SK-N-DZ (cell line): ENCODE data around the gene COA8.
A peak's percentile ranks its signal among the peaks of the same experiment; 100 is the strongest.

Source experiments
- DNase-seq: peaks from one replicate; pipeline ENCODE4 v3.0.0-alpha.2; 2015; ENCODE audit warnings: low spot score
- small RNA-seq, 2 experiments: library from RNA; depleted of rRNA; stranded (forward); fragments of <200 nt; gene quantifications; one replicate each; pipeline ENCODE3, GENCODE V24; 2014

COA8 gene

DNA sequence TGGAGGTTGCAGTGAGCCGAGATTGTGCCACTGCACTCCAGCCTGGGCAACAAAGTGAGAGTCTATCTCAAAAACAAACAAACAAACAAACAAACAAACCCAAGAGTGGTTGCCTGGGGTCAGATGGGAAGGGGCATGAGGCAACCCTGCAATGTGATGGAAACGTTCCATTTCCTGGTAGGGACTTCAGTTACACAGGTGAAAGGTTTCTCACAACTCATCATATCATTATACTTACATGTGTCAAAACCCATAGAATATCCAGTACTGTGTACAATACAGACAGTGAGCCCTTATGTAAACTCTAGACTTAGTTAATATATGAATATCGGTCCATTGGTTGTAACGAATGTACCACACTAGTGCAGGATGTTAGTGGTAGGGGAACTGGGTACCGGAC is 59.1 kb downstream of the COA8 start:
- DNase-seq, result no peak

GRCh38 chr14:103623308-103623707 is 60.5 kb downstream of the COA8 start:
- DNase-seq, result no peak

GRCh38 chr14:103623883-103624482 is 61.2 kb downstream of the COA8 start:
- DNase-seq, result peak; percentile 71

GRCh38 chr14:103624860-103625259 is 62.1 kb downstream of the COA8 start:
- DNase-seq, result no peak

GRCh38 chr14:103625356-103626095 is 62.8 kb downstream of the COA8 start:
- DNase-seq, result no peak

GRCh38 chr14:103626146-103626850 is 63.5 kb downstream of the COA8 start:
- DNase-seq, result no peak

GRCh38 chr14:103627073-103628025 is 64.6 kb downstream of the COA8 start:
- no peak for DNase-seq

DNA sequence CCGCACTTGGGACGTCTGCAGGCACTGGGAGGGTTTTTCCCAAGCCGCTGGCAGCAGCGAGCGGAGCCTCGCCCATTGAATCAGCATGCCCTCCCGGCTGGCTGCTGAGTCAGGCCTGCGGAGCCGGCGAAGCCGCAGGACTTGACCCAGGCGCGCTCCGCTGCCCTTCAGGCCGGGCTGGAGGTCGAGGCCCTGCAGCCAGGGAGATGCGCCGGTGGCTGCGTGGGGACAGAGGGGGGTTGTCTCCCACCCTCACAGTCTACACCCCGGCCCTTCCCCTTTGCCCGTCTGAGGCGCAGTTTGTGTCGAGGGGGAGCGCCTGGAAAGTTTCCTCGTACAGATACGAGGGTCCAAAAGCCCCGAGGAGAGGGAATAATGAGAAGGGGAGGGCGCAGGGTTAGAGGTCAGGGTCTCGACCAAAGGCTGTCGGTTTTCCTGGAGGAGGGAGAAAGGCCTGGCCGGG is 65.5 kb downstream of the COA8 start:
- no peak for DNase-seq

GRCh38 chr14:103628684-103629502 is 66.1 kb downstream of the COA8 start, which contains the start of gene KLC1:
TSS of gene KLC1 (plus strand) at chr14:103629211. CDS start at chr14:103654565, 25,354 bp downstream.
- DNase-seq, result peak; percentile 32

DNA sequence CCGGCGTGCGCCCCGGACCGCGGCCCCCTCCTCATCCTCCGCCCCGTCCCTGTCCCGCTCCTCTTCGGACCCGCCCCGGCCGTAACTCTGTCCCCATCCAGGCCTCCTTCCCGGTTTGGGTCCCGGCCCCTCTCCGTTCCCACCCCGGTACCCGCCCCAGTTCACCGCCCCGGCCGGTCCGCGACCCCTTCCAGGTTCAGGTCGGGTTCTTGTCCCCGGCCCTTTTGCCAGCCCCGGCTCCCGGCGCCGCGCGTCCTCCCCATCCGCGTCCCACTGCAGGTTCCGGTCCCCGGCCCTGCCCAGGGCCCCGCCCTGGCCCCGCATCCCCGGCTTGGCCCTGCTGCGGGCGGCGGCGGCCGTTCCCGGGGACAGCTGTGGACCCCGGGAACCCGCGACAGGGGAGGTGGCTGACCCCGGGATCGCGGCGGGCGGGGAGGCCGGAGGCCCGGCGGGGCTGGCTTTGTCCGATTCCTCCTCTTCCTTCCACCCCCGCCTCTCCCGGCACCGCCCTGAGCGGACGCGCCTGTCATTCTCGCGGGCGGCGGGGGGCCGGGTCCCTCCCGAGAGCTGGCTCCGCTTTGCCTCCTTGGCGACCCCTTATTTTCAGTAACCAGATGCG is 66.9 kb downstream of the COA8 start:
- DNase-seq, result no peak

DNA sequence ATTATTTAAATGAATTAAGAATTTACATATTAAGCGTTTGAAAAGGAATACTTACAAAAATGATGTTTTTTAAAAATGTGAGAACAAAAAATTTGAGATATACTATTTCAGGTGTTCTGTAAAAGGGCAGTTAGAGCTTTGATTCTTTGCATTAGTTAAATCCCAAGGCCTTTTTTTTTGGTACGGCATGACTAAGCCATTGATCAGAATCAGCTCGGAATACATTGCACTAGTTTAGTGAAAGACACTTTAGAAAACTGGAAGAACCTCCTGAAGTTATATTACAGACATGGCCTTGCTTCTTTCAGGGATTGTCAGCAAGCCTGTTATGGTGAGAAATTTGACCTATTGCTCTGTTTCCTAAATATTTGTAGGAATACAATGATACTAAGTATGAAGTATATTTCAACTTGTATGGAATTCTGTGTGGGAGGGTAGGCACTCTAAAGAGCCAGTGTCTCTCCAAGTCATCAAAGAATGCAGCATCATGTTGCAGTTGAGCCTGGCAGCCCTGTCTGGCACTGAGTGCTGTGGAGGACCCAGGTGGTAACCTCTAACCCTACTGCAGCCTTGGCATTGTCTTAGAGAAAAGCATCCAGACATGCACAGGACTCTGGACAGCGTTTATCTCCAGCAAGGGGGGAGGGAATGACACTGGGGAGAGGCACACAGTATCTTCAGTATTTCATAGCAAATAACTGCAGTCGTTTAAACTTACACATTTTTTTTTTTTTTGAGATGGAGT is 67.8 kb downstream of the COA8 start:
- no peak for DNase-seq

DNA sequence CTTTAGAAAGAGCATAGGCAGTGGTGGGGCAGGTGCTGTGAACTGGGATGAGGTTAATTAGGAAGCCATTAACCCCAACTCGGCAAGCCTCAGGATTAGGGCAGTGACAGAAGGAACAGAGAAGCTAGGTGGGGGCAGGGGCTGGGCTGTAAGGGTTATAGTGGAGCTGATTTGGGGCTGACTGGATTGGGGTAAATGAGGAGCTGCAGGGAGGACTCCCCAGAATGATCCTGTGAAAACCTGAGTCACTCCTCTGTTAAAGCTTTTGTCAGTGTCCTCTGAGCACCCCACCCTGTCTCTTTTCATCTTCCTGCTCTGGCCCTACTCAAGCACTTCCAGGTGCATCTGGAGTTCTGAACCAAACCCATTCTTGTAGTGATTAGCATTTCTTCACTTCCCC is 70.6 kb downstream of the COA8 start:
- DNase-seq, result no peak

DNA sequence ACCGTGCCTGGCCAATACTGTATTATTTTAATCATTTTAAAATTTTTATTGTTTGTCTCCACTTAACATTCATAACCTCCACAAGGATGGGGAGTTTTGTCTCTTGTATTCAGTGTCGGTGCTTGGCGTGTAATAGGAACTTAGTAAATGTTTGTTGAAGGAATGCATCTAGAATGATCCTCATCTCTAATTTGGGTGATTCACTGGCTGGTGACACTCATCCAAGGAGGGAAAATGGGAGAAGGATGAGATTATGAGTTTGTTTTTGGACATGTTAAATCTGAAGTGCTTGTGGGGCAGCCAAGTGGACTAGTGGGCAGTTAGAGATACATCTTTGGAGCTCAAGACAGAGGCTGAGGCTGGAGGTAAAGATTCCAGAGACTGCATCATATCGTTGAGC is 71.4 kb downstream of the COA8 start:
- DNase-seq, result no peak

DNA sequence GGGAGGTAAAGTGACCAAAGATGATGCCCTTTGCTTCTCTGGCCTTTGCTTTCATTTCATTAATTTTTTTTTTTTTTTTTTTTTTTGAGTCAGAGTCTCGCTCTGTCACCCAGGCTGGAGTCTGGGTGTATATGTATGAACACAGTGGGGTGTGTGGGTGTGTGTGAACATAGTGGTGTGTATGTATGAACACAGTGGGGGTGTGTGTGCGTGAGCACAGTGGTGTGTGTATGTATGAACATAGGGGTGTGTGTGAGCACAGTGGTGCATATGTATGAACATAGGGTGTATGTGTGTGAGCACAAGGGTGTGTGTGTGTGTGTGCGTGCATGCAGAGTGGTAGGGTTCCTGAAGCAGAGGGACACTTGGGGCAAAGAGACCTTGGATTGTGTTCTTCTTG is 75.8 kb downstream of the COA8 start:
- no peak for DNase-seq

Small RNA genes within 50 kb of the gene (small RNA-seq; reads per million reads assigned to genes)
- gene RNU4-68P (0.67 to 1.2 reads per million in 2 experiments), gene RNU7-160P (0 reads per million in 2 experiments)
